EL (cell line): Measurements from ENCODE around the gene ATP11A.
A peak's percentile ranks its signal among the peaks of the same experiment; 100 is the strongest.

ENCODE experiments used
- DNase-seq: peaks from one replicate; pipeline ENCODE4 v3.0.0-alpha.2; 2016

The ATP11A gene

DNA sequence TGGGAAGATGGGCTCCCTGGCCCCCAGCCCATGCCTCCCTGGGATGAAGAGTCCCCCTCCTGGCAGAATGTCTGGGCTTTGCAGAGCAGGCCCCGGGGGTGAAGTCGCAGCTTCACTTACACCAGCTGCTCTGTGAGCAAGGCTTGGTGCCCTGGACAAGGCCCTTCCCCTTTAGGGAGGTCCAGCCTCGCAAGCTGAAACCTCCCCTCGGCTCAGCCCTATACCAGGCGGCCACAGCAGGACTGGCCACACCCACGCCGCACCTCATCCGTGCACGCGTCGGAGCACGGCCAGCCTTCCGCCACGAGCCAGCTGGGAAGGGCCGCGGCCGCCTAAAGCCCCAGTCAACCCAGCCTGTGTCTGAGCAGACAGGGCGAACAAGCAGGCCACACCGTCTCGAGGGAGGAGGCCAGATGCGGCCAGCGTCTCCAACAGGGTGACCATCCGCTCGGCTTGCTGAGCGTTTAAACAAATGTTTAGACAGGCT, 196.0 kb downstream of the ATP11A start:
- peak; percentile 80 for DNase-seq

DNA sequence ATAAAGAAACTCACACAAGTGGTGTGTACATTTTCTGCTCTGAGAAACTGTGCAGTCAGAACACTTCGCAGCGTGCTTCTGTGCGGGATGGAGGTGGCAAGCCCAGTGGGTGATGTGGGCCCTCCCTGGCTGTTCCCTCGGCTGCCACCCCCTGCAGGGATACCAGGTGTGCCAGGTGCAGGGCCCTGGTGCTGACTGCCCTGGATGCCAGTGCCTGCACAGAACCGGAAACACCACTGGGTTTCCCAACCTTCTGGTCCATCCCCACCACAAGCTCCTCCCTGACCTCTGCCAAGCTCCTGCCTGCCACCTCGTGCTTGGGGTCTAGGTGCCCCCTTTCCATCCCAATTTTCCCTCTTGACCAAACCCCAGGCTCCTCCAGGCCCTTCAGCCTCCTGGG, 197.3 kb downstream of the ATP11A start:
- DNase-seq, result no peak

DNA sequence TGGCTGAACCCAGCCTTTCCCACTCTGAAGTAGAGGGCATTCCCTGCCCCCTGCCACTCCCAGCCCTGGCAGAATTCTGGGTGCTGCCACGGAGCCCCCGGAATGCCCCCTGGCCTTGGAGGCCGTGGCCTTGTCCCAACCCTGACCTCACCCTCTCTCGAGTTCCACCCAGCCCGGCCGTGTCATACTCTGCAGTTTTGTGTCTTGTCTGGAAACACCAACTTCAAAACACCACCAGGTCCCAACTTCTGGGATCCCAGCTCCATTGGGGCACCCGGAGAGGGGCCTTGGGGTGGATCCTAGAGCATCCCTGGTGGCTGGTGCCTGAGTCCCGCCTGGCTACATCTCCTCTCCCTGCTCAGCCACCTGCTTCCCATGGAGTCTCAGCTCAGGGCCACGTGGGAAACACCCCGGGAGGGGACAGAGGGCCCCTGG, 197.7 kb downstream of the ATP11A start:
- DNase-seq, result no peak

DNA sequence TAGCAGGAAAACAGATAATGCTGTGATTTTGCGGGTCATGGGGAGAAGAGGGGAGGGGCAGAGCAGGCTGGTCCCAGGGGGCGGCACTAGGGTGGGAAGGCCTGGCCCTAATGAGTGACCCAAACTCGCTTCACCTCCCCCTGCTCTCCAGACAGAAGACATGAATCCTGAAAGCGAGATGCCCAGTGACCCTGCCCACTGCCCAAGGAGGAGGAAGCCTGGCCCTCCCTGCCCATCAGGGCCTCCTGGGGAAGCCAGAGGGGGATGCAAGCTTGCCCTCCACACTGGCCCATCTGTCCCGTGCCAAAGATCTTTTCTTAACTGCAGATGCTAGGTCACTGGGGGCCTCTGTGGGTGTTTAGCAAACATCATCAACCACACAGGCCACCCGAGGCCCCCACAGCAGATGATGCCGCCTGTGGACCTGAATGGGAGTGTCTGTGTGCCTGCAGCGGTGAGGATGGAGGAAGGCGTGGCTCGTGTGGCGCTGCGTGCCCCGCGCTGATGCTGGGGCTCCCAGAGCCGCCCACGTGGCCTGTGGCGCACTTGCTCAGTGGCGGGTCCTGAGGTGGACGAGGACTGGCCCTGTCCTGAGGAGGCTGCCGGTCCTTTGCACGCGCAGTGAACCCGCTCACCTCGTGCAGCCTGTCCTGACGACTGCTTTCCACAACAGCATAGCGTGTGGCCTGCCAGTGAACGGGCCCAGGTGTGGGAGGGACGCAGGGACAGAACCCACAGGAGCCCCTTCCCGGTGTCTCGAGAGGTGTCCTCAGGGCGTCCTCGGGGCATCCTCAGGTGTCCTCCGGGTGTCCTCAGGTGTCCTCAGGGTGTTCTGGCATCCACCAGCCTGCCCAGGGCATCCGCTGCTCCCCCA, 198.6 kb downstream of the ATP11A start:
- DNase-seq, result no peak

DNA sequence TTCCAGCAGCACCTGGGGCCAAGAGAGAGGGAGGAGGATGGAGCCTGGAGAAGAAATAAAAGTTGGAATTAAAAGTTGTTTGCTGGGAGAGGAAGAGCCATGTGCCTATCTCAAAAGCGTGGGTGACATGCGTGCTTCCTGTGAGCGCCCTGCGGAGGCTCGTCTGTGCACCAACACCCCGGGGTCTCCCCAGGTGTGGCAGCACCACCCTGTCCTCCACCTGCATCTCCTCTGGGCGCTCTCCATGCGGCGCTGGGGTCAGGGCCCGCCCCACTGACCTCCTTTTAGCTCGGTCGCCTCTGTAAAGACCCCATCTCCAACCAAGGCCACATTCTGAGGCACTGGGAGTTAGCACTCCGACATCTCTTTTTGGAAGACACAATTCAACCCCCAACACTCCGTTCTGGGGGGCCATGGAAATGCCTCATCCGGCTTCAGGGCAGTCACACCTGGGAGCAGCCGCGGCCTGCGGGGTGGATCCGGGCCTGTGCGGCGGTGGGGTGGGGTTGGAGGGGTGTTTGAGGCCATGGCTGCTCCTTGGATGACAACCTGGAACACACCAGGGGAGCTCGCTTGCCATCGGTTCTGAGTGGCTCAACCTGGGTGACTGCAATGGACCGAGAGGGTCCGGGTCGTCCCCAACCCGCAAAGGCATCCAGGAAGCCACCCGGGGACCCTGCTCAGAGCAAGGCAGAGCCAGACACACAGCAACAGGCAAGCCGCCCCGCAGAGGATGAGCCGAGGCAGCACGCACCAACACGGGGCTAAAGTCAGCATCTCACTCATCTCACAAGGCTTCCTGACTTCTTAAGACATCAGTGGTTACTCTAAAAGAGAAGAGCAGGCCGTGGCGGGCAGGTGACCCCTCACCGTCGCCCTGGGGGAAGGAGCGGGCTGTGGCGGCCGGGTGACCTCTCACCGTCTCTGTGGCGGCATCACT, 199.8 kb downstream of the ATP11A start:
- DNase-seq, result no peak

DNA sequence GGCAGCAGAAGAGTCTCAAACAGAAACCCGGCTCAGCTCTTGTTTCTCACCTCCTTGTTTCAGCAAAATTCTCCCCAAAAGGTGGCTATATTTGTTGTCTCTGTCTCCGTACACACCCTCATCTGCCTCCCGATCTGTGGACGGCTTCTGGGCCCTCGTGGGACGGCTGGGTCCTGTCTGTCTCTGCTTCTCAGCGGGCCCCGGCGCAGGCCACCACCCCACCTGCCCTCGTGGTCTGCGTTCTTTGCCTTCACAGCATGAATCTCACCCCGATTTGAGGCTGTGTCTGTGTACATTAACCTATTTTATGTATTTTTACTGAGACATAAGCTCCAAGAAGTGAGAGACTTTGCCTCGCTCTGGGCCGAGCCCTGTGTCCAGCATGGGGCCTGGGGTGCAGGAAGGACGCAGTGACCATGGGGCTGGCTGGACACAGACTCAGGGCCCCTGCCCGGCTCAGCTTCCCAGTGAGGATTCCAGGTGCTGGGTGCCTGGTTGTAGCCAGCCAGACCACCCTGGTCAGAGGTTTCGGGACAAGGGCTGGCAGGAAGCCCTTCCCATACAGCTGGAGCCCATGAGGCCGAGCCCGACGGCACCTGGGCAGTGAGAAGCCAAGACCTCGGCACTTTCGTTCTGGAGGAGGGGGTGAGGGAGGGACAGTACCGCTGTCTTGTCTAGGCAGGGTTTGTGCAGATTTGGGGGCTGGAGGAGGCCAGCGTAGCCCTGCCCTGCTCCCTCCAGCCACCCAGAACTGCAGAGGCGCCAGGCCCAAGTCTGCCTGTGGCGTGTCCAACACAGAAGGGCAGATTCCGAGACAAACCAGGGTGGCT, 200.7 kb downstream of the ATP11A start:
- DNase-seq, result no peak

DNA sequence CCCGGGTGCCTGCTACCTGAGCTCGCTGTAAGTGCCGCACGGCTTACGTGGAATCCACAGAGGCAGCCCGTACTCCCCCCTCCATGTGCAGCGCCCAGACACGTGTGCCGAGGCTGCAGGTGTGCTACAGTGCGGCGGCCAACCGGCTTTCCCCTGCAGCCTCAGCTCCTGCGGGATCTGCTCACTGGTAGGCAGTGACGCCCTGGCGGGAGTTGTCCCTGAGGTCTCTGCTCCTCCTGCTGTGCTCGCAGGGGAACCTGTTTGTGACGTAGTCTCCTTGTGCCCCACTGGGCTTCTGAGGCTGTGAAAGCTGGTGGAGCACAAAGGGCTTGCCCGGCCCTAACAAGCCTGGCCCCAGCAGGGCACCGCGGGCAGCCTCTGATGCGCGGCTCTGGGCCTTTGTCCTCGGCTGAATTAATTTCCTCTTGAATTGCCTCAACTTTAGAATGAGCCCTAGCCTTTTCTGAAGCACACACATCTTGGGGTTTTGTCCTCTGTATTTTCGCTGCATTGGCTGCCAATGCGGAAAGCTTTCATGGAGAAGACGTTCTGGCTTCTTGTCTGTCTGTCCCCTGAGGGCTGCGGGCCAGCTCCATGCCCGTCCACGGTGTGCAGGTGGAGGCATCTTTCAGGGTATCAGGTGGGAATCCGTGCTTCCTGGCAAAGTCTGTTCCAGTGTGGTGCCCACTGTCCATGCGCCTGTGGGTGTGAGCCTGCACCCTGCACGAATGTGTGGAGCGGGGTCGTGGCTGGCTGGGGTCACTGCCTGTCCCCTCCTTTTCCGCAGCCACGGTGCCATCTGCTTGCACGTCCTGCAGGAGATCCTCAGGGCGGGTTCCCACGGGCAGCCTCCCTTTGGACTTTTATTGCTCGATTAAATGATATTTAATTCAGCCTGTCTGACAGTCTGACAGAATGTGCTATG, 201.9 kb downstream of the ATP11A start:
- no peak for DNase-seq

DNA sequence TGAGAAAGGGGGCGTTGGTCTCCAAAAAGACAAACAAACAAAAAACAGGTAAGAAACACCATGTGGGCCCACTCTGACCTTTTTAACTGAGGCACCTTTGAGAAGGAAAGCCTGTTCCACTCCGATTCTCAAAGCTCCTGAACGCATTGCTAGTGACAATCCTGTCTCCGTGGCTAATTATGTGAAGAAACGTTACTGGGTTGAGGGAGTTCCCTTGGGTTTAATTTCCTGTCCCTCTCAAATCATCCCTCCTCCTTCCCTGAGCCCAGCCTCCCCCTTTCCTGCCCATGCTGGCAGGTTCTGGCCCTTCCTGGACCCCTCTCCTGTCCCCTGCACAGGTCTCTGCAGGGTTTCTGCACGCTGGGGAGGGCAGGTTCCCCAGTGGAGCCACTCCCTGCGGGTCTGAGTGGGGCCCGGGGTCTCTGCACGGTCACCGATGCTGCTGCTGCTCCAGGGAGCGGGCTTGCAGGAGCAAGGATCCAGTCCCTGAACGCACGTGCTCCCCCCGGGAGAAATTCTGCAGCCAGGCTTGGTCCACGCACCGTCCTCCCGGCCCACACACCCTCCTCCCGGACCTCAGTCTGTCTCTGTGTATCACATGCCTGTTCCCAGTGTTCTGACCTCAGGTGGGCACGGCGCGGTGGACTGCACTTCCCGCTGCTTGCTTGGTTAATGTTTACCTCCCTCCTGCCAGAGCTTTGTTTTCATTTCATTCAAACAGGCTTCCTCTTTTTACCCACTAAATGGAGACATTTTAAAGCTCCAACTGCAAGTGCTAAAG, 202.8 kb downstream of the ATP11A start:
- no peak for DNase-seq

DNA sequence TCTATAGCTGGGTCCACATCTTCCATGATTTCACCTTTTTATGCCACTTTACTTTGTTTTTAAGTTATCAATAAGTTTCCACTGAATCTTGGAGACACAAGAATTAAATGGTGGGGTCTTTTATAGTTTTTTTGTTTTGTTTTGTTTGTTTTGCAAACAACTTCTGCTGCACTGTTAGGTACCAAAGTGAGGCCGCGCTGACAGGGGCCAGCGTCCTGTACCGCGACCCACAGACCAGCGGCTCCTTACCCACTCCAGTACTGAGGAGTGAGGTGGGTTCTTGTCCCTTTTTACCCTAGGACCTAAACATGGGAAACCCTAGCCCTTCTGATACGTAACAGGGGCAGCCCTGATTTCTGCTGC, 203.3 kb downstream of the ATP11A start:
- no peak for DNase-seq

DNA sequence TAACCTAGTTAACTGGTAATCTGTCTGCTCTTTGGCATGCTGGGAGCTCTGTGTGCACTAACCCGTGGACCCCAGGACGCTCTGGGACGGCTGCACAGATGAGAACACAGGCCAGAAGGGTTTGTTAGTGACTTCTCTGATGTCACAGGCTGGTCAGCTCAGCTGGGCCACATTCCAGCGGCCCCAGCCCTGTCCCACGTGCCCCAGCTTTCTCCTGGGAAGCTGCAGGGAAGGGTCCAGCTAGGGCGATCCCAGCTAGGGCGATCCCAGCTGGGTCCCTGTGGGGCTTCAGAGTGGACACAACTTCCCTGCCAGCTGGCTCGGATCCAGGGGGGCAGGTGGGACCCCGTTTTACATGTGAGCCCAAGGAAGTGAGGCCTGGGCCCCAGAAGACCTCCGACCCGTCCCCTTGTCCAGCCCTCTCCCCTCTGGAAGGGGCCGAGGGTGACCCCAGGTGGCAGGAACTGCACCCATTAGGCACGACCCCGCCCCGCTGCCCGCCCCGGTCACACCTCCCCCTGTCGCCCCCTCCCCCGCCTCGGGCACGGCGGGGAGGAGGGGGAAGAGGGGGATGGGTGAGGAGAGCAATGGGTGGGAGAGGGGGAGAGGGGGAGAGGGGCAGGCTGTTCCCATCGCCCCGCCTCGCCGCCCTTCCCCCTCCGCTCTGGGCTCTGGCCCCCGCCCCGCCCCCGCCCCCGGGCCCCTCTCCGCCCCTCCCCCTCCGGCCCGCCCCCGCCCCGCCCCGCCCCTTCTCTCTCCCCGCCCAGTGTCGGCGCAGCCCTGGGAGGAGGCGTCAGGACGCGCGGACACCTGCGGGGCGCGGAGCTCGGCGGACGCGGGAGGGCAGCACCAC, 204.0 kb downstream of the ATP11A start:
- no peak for DNase-seq

DNA sequence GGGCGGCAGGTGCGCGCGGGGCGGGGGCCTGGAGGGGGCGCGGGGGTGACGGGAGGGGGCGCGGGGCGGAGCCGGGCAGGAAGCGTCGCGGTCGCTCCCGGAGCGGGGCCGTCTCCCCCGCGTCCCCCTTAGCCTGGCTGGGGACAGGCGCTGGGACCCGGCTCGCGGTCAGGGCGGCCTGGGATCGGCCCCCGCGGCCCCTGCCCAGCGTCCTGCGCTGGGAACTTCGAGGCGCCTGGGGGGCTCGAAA, 204.5 kb downstream of the ATP11A start:
- DNase-seq, result no peak

DNA sequence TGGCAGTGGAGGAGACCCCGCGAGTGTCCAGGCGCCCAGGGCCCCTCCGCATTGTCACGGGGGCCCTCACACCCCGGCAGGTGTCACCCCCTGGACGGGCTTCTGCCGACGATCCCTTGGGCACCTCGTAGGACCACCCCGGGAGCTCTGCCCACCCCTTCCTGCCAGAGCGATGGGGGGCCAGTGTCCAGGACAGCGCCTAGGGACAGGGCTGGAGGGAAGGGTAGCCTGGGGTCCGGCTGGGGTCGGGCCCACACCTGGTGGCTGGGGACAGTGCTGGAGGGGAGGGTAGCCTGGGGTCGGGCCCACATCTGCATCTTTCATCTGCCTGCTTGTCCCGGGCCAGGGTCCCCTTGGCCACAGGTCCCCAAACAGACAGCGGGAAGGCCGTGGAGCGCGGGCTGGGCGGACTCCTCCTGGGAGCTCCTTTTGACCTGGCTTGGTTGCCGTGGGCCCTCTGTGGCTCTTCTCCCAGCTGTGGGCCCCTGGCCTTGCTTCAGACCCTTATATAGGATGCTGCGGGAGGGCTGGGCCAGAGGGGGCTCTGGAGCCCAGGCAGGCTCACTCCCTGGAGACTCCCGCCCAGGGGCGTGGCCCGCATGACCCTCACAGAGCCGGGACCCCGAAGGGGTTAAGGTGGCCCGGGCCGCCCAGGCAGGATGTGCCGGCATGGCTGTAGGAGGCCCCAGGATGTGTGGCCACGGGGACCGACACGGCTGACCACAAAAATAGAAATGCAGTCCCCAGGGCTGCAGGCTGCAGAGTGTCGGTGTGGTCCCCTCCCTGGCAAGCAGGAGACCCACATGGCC, 205.0 kb downstream of the ATP11A start:
- no peak for DNase-seq

DNA sequence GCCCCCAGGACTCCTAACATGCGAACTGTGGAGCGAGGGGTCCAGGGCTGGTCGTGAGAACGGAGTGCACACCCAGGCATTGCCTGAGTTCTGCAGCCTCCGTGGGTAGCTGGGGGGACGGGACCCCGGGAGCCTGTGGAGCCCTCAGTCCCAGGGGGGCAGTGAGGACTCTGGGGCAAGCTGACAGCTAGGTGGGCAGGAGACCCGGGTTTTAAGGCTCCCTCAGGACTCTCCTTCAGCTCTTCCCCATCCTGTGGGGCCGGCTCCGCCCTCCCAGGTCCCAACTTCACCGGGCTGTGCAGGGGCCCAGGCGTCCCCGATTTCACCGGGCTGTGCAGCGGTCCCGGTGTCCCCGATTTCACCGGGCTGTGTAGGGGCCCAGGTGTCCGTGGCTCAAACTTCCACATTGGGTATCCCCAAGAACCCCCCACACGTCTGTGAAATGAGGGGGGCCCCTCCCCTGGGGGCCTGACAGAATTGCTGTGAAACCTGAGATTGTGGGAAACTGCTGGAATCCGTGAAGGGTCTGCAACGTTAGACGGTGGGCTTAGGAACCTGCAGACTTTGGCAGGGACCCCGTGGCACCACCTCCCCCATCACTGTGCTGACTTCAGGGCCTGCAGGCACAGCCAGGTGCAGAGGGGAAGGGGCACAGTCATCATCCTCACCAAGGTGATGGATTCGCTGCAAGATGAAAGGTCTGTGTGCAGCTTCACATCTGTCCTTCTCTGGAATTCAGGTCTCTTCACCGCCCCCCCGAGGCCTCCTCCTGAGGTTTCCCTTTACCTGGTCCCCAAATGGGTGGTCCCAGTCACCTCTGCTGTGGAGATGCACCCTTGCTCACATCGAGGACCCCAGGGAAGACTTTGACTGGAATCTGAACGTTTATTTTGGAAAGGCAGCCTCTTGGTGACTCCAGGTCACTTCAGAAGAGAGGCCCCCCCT, 206.0 kb downstream of the ATP11A start:
- DNase-seq, result no peak

DNA sequence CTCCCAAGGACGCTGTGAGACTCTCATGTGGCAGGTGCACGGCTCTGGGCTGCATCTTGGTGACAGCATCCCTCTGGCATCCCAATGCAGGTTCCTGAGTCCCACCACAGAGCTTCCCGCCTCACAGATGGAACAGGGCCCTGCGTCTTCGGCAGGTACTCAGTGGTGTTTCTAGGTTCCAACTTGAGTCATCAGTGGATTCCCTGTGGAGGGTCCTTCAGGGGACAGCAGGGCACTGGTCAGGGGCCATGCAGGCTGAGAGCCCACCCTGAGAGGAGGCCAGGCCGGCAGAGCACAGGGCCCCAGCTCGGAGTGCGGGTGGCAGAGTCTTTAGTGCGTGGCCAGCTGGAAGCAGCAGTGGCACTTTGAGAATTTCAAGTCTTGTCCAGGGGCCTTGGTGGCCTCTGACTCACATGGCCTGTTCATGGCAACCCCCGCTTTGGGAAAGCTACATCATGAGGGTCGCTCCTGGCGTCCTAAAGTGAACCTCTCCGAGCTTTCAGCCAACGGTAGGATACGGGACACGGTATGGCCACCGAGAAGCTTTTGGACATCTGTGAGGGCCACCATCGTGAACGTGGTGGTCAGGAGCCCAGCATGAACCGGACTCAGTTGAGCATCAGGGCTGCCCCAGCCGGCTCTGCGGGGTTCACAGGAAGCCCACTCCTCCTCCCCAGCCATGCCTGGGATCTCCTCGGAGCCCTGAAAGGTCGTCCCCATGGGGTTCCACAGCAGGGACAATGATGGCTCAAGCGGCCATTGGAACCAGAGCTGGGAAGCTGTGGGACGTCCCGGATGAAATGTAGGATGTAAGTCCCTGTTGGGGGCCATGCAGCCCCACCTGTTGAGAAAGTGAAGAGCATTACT, 207.1 kb downstream of the ATP11A start:
- no peak for DNase-seq

DNA sequence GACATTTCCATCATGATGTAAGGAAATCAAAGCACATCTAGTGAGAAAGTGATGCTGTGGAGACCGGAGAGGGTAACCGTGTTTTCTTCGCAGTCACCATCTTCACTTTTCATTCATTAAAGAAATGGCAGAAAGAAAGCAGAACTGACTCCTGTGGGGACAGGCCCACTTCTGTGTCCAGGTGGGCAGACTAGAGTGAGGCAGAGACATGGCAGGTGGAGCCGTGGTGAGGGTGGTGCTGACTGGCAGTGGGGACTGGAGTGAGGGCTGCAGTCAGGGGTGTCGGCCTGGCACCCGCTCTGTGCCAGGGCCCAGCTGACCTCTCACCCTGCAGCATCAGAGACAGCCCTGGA, 207.7 kb downstream of the ATP11A start:
- no peak for DNase-seq

DNA sequence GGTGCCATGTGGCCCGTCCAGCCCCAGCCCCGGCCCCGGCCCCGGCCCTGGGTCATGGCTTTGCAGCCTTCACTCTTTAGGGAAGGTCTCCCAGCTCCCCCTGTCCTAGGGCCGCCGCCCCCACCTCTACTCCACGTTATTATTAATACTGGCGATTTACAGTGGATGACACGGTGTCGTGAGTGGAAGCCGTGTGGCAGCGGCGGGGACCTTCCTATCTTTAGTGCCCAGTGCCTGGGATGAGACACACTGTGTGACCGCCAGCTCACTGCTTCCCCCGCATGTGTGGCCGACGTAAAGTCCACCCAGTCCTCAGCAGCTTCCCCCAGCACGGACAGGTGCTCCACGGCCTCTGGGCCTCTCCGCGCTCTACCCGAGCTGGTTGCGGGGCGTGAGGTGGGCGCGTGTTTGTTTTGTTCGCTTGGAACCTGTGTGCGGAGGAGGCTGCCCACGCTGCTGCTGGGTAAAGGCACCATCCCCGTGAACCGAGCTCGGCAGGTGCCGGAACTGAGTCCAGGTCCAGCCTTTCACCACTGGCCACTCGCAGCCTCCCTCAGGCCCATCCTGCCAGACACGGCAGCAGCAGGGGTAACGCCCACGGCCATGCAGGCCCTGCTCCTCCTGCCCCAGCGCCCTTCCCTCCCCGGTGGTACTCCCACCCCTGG, 208.2 kb downstream of the ATP11A start:
- no peak for DNase-seq
